Loucy (cell line): ENCODE data around the gene CD2AP.

Experiments
- EZH2phosphoT487 ChIP-seq: fragments of 200-600 bp; IDR thresholded peaks from 2 replicates; pipeline ENCODE4 v1.6.1; 2018; ENCODE audit warnings: antibody characterized with exemption, mild to moderate bottlenecking, moderate library complexity, borderline replicate concordance
- TF ChIP-seq, protein P1 (sequence below): fragments of 200-600 bp; sonication (generic); conservative IDR thresholded peaks from 2 replicates; pipeline ENCODE4 v1.5.1; 2014; ENCODE audit warnings: mild to moderate bottlenecking, antibody characterized with exemption, low read length

- TF ChIP-seq, protein P1, sequence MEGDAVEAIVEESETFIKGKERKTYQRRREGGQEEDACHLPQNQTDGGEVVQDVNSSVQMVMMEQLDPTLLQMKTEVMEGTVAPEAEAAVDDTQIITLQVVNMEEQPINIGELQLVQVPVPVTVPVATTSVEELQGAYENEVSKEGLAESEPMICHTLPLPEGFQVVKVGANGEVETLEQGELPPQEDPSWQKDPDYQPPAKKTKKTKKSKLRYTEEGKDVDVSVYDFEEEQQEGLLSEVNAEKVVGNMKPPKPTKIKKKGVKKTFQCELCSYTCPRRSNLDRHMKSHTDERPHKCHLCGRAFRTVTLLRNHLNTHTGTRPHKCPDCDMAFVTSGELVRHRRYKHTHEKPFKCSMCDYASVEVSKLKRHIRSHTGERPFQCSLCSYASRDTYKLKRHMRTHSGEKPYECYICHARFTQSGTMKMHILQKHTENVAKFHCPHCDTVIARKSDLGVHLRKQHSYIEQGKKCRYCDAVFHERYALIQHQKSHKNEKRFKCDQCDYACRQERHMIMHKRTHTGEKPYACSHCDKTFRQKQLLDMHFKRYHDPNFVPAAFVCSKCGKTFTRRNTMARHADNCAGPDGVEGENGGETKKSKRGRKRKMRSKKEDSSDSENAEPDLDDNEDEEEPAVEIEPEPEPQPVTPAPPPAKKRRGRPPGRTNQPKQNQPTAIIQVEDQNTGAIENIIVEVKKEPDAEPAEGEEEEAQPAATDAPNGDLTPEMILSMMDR: no peak
- TF ChIP-seq EZH2phosphoT487: no peak
These were observed 95.5 kb downstream of the CD2AP start for GRCh38 chr6:47573109-47573508.
